NT2/D1 (cell line): ENCODE results near the gene CRYL1.

Source experiments
- DNase-seq: peaks from one replicate; pipeline ENCODE4 v3.0.0-alpha.2; 2011; ENCODE audit warnings: low read depth, low spot score
- H3K27me3 ChIP-seq: 2 replicates; pipeline ENCODE4 v1.6.0; 2011; ENCODE audit warnings: mild to moderate bottlenecking; ENCODE audit not compliant: insufficient read length, insufficient read depth
- H3K36me3 ChIP-seq: 2 replicates; pipeline ENCODE4 v1.6.1; 2011; ENCODE audit warnings: mild to moderate bottlenecking, low read length, mixed read lengths; ENCODE audit not compliant: insufficient read depth, insufficient read length
- H3K4me1 ChIP-seq: 2 replicates; pipeline ENCODE4 v1.5.1; 2011; ENCODE audit not compliant: insufficient read depth, insufficient read length
- H3K4me3 ChIP-seq: 2 replicates; pipeline ENCODE4 v1.5.1; 2011; ENCODE audit warnings: low read depth; ENCODE audit not compliant: insufficient read length
- H3K9ac ChIP-seq: 2 replicates; pipeline ENCODE4 v1.6.0; 2011; ENCODE audit warnings: low read depth; ENCODE audit not compliant: insufficient read length
- H3K9me3 ChIP-seq: 2 replicates; pipeline ENCODE4 v1.5.1; 2011; ENCODE audit warnings: mild to moderate bottlenecking, low read length; ENCODE audit not compliant: insufficient read depth
- SUZ12 ChIP-seq: IDR thresholded peaks from 2 replicates; pipeline ENCODE4 v1.6.1; 2011; ENCODE audit not compliant: insufficient read length, insufficient read depth; ENCODE audit errors: extremely low read depth
- YY1 ChIP-seq: IDR thresholded peaks from 2 replicates; pipeline ENCODE4 v1.6.1; 2011; ENCODE audit not compliant: insufficient read length, insufficient read depth
- ZNF274 ChIP-seq: IDR thresholded peaks from 2 replicates; pipeline ENCODE4 v1.6.1; 2011; ENCODE audit warnings: mild to moderate bottlenecking, low read depth, low read length

The CRYL1 gene

GRCh38 chr13:20491926-20492435 is 33.7 kb downstream of the CRYL1 start:
- DNase-seq, result no peak
- H3K36me3 ChIP-seq, result no peaks in the 10 kb centered on the region
- no peaks in the 10 kb centered on the region for H3K27me3 ChIP-seq
- H3K4me3 ChIP-seq, result no peak overlapping the region
- no peak overlapping the region for H3K9ac ChIP-seq
- TF ChIP-seq ZNF274, result no peak
- TF ChIP-seq YY1, result no peak
- TF ChIP-seq SUZ12, result no peak
- H3K9me3 ChIP-seq, result no peaks in the 10 kb centered on the region
- no peaks in the 10 kb centered on the region for H3K4me1 ChIP-seq

- H3K36me3 ChIP-seq, result no peaks in the 10 kb centered on the region
- H3K4me3 ChIP-seq, result no peak overlapping the region
- H3K4me1 ChIP-seq, result no peaks in the 10 kb centered on the region
- no peaks in the 10 kb centered on the region for H3K27me3 ChIP-seq
- no peak for DNase-seq
- no peaks in the 10 kb centered on the region for H3K9me3 ChIP-seq
- no peak overlapping the region for H3K9ac ChIP-seq
- no peak for TF ChIP-seq YY1
- no peak for TF ChIP-seq SUZ12
- no peak for TF ChIP-seq ZNF274
Observed at GRCh38 chr13:20489185-20489820, 36.4 kb downstream of the CRYL1 start.

GRCh38 chr13:20487927-20488326 is 37.7 kb downstream of the CRYL1 start:
- Histone ChIP-seq H3K4me3 (no peak overlapping the region), H3K27me3 (no peaks in the 10 kb centered on the region), H3K4me1 (no peaks in the 10 kb centered on the region), H3K9ac (no peak overlapping the region), H3K9me3 (no peaks in the 10 kb centered on the region), H3K36me3 (no peaks in the 10 kb centered on the region)
- no peak for DNase-seq
- no peak for TF ChIP-seq ZNF274
- no peak for TF ChIP-seq YY1
- no peak for TF ChIP-seq SUZ12

- Histone ChIP-seq H3K9me3 (no peaks in the 10 kb centered on the region), H3K4me1 (no peaks in the 10 kb centered on the region), H3K36me3 (no peaks in the 10 kb centered on the region), H3K27me3 (no peaks in the 10 kb centered on the region), H3K4me3 (no peak overlapping the region), H3K9ac (no peak overlapping the region)
- DNase-seq, result no peak
- no peak for TF ChIP-seq YY1
- no peak for TF ChIP-seq ZNF274
- no peak for TF ChIP-seq SUZ12
Observed at GRCh38 chr13:20482787-20483186, 42.9 kb downstream of the CRYL1 start.

- H3K9me3 ChIP-seq, result no peaks in the 10 kb centered on the region
Observed at GRCh38 chr13:20482275-20482761, 43.3 kb downstream of the CRYL1 start.

GRCh38 chr13:20477394-20477793 is 48.3 kb downstream of the CRYL1 start:
- Histone ChIP-seq H3K27me3 (no peaks in the 10 kb centered on the region), H3K9ac (no peak overlapping the region), H3K9me3 (no peaks in the 10 kb centered on the region), H3K4me1 (no peaks in the 10 kb centered on the region), H3K4me3 (no peak overlapping the region), H3K36me3 (no peaks in the 10 kb centered on the region)
- TF ChIP-seq SUZ12 (no peak), ZNF274 (no peak), YY1 (no peak)
- DNase-seq, result no peak

More at GRCh38 chr13:20482275-20482761, 43.3 kb downstream of the CRYL1 start:
- H3K9ac ChIP-seq, result no peak overlapping the region
- no peak for TF ChIP-seq ZNF274
- TF ChIP-seq YY1, result no peak
- no peak for TF ChIP-seq SUZ12
- H3K27me3 ChIP-seq, result no peaks in the 10 kb centered on the region
- H3K4me1 ChIP-seq, result no peaks in the 10 kb centered on the region
- H3K36me3 ChIP-seq, result no peaks in the 10 kb centered on the region
- no peak for DNase-seq
- H3K4me3 ChIP-seq, result no peak overlapping the region

GRCh38 chr13:20475927-20476691 is 49.5 kb downstream of the CRYL1 start:
- Histone ChIP-seq H3K9me3 (no peaks in the 10 kb centered on the region), H3K36me3 (no peaks in the 10 kb centered on the region), H3K27me3 (no peaks in the 10 kb centered on the region), H3K4me3 (no peak overlapping the region), H3K9ac (no peak overlapping the region), H3K4me1 (no peaks in the 10 kb centered on the region)
- TF ChIP-seq ZNF274 (no peak), YY1 (no peak), SUZ12 (no peak)
- DNase-seq, result no peak
